GM20431 (cell line): ENCODE measurements around the gene LMNTD1.
"Not testable (repeated sequence)": the region's sequence is repeated elsewhere in the genome, so short reads cannot be mapped to it uniquely, and the experiment has no call there.

Experiments used
- in situ Hi-C: fragments of 300-500 bp; cut with MseI, MboI; formaldehyde crosslinking; loops from one replicate; pipeline ENCODE4 v1.15.0; 2020; ENCODE audit warnings: low sequenced_read_pairs; ENCODE audit not compliant: unreplicated experiment

Gene LMNTD1

DNA sequence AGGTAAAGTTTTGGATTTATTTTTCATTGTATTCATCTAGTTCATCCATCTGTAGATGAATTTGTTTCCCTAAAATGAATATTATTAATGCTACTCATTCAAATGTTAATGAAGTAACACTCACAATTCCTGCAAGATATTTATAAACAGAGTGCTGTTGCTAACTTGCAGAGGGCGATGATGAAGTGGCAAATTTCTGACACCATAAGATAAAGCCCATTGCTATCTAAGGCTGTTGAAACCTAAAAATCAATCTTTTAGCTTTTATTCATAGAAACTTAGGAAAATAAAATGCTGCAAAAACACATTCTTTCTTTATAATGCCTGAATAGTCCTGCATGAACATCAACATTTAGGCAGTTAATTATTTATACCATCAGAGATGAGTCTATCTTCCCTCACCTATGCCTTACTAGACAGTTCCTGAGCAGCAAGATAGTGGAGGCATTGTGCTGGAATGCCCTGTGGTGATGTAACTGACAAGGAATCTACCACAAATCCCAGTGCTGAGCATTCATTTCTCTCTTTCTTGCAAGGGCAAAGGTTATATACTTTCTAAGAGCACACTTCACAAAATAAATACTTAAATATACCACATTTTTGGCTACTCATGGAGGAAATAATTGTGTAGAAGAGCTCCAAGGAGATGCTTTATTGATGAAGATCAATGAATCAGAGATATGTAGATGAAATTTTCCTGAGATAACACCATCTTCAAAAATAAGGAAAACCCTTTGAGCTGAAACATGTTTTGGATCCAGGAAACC lies 57.6 kb downstream of the LMNTD1 start:
- in situ Hi-C loops, result no loop called here

DNA sequence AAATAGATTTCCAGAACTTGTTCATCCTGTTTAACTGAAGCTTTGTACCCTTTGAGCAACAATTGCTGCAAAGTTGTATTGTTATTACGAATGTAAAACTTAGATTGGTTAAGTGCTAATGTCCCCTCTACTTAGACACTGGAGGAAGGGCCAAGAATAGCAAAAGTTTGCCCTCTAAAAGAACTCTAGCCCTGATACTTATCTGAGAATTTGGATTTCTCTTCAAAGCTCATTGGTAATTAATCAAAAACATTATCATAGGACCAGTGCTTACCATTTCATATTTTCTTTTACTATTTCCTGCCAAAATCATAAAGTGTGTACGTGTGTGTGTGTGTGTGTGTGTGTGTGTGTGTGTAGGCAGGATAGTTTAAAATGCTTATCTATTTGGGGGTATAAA lies 58.2 kb downstream of the LMNTD1 start:
- in situ Hi-C loops, result no loop called here

DNA sequence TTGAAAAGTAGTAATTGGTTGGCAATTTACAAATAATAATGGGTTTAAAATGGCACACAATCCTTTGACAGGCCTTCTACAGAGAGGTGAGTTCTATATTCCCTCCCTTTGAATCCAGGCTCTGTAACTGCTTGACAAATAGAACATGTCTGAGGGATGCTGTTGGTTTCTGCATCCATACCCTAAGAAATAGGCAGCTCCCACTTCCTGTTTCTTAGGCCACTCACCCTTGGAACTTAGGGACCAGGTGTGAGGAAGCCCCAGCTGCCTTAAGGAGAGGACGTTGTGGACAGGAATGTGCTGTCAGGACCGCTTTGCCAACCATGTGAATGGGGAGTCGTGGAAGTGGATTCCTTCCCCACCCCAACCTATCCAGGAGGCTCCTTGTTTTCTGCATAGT lies 59.4 kb downstream of the LMNTD1 start:
- in situ Hi-C loops, result no loop called here

DNA sequence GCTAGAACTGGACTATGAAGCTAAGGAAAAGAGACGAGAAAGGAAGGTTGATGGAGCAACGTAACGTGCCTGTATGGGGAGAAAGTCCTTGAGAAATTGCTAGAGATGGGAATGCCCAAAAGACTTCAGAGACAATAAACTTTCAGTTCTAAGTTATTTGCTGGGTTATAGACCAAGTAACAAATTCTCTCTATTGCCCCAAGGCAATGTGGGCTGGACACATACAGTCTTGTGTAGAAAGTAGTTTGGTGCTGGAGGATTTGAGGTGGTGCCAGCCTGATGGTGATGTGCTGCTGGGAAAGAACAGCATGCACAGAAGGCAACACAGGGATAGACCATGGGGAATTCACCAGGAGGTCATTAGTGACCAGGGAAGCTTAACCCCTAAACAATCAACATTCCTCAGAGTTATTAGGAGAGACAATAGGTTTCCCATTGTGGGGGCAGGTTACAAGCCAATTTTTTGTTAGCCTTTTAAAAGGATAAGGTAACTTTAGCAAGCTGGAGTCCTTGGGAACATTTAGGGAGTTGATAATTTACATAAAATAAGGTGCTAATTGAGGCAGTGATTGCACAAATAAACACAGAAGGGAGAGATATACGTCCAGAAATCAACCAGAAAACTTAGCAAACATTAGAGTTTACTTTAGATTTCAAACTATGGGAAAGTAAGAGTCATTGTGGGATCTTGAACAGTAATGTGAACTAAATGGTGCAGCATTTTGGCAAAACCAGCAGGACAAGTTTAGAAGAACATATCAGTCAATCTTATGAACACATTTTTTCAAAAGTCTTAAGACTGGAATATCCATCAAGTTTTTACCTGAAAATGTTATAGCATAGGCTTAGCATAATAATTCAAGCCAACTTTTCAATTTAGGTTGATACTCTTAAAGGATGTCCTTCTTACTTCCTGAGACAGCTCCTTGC lies 61.4 kb downstream of the LMNTD1 start:
- in situ Hi-C loops, result no loop called here

DNA sequence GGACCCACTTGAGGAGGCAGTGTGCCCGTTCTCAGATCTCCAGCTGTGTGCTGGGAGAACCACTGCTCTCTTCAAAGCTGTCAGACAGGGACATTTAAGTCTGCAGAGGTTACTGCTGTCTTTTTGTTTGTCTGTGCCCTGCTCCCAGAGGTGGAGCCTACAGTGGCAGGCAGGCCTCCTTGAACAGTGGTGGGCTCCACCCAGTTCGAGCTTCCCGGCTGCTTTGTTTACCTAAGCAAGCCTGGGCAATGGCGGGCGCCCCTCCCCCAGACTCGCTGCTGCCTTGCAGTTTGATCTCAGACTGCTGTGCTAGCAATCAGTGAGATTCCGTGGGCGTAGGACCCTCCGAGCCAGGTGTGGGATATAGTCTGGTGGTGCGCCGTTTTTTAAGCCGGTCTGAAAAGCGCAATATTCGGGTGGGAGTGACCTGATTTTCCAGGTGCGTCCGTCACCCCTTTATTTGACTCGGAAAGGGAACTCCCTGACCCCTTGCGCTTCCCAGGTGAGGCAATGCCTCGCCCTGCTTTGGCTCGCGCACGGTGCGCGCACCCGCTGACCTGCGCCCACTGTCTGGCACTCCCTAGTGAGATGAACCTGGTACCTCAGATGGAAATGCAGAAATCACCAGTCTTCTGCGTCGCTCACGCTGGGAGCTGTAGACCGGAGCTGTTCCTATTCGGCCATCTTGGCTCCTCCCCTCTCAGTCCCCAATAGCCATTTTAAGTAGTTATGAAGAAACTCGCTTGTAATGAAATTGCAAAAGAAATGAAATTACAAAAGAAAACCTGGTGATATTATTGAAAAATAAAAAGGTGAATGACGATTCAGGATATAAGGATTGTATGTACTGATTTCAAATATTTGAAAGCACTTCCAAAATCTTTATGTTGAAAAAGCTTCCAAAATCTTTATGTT lies 63.9 kb downstream of the LMNTD1 start:
- in situ Hi-C loops, result not testable (repeated sequence)

DNA sequence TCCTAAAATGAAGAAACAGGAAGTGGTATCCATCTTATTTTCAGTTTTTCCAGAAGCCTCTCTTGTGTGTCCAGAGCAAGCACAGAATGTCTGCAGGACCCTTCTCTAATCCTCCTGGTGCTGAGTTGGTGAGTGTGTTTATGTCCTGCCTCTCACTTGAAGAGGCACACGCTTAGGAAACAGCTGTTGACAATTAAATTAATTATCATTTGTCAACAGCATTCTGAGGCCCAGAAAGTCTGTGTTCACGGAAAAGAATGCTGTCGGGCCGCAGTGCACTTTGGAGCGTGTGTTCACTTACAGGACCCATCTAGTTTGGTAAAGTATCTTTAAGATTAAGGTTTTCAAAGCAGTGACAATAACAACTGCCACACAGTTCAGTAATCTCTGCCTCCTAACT lies 70.5 kb downstream of the LMNTD1 start:
- in situ Hi-C loops, result no loop called here

DNA sequence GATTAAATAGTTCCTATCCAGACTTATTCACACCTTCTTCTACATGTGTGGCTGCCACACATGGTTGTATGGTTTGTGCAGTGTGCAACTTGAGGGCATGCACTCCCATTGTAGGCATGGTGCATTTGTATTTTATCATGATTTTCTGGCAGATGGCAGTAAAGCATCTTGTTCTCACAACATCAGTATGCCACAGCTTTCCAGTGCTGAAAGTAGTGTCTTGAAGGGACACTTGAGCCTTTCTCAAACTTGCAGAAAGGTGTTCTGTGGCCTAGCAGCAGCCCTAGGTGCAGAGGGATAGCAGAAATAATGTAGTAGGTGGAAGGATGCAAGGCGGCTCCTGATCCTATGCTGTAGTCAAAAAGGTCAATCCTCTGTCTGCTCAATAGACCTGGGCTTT lies 72.9 kb downstream of the LMNTD1 start:
- in situ Hi-C loops, result no loop called here

DNA sequence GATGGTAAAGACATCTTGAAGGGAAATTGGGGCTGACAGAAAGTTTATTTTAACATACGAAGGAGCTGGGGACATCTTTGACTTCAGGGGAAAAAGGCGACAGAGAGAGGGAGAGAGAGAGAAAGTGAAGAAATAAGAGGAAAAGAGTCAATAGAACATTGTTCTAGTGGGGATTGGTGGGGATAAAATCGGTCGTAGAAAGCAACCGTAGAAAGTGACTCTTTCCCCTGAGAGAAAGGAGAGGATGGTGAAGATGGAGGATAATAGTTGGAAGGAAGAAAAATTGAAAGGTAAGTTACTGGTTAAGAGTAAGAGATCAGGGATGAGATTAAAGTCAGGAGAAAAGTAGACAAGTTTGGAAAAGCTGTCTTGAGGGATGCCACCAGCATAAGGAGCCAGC lies 75.9 kb downstream of the LMNTD1 start:
- in situ Hi-C loops, result no loop called here

DNA sequence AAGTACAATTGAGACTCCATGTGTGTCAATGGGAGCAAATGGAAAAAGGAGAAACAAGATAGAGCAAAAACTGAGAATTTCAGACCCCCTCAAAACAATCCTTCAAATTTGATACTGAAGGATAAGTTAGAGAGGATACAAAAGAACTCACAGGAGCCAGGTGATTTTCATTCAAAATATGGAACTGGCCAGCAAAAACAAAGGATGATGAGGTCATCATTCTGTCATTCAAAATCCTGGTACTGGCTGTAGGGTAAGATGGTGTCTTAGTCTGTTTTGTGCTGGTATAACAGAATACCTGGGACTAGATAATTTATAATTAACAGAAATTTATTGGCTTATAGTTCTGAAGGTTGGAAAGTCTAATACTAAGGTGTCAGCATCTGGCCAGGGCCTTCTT lies 80.6 kb downstream of the LMNTD1 start:
- in situ Hi-C loops, result no loop called here

DNA sequence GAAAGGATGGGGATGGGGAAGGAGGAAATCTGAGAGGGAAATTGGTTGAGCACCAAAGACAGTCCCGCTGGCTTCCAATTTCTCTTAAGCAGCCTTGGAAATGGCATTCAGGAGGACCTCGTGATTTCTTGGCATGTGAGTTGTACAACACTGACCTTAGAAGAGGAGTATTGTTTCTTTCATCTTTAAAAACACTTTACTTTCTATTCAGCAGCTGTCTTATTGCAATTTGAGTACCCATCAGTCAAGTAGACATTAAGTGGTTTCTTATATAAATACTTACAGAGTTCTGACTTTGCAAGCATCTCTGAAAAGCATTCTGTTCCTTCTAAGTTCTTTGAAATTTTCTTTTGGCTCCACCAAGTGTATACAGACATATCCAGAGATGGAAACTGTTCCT lies 83.2 kb downstream of the LMNTD1 start:
- in situ Hi-C loops, result no loop called here

DNA sequence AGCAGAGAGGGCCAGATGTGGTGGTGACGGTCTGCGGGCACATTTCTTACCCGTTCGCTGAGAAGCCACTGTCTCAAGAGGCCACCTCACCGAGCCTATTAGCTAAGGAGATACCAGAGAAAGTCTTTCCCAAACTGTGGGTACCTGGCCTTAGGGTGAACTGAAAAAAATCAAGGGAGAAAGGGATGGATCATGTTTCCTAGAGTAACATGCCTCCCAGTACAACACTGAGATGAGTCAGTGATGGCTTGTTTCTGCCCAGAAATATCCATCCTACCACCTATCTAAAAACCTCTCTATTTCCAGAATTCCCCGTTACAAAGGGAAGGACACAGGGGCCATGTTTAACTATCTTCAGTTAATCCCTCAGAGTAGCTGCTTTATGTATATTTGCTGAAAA lies 83.7 kb downstream of the LMNTD1 start:
- in situ Hi-C loops, result no loop called here

DNA sequence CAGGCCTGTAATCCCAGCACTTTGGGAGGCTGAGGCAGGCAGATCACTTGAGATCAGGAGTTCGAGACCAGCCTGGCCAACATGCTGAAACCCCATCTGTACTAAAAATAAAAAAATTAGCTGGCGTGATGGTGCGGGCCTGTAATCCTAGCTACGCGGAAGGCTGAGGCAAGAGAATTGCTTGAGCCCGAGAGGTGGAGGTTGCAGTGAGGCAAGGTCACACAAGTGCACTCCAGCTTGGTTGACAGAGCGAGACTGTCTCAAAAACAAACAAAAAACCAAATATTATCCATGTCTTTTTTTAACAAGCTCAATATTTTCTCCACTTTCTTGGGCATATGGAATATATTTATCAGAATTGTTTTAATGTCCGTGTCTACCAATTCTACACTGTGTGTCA lies 89.6 kb downstream of the LMNTD1 start:
- in situ Hi-C loops, result no loop called here

DNA sequence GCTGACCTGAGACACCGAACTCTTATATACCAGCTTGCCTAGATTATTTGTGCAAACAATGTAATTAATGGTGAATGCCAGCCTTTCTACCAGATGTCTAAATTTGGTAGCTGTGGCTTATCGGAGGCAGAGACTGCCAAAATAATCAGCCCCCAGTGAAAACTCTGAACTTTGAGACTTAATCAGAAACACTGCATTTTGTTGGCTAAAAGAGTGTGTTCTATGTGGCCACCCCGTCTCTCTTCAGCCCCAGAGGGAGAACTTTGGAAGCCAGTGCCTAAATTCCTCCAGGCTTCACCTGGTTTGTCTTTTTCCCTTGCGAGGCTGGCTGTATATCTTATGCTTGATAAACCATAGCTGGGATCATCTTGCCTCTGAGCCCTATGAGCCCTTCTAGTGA lies 90.1 kb downstream of the LMNTD1 start:
- in situ Hi-C loops, result no loop called here

DNA sequence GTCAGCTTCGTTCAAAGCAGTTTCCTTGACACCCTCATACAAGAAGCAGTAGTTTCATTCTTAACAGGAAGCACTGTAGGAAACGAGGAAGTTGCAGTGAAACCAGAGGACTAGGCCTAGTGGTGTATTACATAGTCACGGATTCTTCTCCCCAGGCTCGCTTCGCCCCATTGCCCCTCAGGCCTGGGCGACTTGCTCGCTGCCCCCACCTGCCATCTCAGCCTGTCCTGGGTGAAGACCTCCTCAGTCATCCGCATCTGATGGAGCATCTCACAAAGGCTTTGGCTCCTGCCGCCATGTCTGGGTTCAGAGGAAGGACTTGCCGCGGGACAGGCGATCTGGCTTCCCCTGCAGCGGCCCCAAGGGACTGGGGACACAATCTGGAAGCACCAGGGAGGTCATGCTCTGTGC lies 93.5 kb downstream of the LMNTD1 start:
- in situ Hi-C loops, result no loop called here

DNA sequence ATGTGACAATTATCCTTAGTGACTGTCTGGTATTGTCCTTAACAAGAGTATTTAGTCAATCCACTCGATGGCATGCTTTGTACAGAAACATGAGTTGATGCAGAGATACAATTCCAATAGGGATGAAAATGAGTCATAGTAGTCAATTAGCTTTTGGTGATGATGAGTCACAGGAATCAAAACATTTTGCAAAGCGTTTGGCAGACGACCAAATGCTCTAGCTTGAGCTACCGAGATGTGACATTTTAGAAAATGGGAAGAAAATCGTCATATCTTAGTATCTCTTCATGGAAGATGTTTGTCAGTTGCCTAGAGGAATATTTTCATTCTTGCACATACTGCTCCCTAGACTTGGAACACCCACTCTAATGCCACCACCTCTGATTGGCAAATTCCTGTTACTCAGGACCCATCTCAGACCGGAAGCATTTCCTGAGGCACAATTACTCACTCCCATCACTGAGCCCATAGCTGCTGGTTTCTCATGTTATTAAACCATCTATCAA lies 95.0 kb downstream of the LMNTD1 start:
- in situ Hi-C loops, result no loop called here

DNA sequence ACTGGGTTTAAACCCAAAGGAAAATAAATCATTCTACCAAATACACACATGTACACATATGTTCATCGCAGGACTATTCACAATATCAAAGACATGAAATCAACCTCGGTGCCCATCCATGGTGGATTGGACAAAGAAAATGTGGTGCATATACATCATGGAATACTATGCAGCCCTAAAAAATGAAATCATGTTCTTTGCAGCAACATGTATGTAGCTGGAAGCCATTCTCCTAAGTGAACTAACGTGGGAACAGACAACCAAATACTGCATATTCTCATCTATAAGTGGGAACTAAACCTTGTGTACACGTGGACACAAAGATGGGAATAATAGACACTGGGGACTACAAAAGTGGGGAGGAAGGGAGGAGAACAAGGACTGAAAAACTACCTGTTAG lies 96.6 kb downstream of the LMNTD1 start:
- in situ Hi-C loops, result no loop called here

DNA sequence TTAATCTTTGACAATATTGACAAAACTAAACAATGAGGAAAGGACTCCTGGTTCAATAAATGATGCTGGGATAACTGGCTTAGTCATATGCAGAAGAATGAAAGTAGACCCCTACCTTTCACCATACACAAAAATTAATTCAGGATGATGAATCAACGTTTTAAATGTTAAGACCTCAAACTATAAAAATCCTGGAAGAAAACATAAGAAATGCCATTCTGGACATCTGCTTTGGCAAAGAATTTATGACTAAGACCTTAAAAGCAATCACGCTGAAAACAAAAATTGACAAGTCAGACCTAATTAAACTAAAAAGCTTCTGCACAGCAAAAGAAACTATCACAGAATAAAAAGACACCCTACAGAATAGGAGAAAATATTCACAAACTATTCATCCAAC lies 97.4 kb downstream of the LMNTD1 start:
- in situ Hi-C loops, result no loop called here

DNA sequence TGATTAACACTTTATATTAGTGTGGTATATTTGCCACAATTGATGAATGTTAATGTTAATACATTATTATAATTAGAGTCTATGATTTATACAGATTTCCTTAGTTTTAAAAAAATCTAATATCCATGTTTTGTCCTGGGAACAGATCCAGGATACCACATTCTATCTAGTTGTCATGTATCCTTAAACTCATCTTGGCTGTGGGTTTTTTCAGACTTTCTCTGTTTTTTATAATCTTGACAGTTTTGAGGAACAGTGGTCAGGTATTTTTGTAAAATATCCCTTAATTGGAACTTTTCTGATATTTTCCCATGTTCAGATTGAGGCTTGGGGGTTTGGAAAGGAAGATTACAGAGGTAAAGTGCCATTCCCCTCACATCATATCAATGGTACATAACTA lies 104.1 kb downstream of the LMNTD1 start:
- in situ Hi-C loops, result loop anchor here (25.0 kb wide), 1 partner anchor 563 kb away; no protein-coding TSS in a partner anchor

DNA sequence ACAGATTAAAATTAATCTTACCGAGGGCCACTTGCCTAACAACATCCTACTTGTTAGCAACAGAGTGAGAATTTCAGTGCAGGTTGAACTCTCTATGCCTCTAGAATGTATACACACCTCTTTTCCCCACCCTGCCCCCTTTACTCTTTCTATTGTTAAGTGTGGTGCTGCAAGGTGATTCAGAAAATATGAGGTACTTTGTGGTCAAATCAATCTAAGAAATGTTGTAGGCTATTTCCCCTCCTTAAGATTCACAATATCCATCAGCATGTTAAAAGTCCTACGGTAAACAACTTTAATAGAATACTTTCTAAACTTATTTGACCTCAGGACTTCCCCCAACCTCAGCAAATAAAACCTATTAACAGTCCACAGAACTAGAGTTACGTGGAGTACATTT lies 106.0 kb downstream of the LMNTD1 start:
- in situ Hi-C loops, result loop anchor here (25.0 kb wide), 1 partner anchor 565 kb away; no protein-coding TSS in a partner anchor

DNA sequence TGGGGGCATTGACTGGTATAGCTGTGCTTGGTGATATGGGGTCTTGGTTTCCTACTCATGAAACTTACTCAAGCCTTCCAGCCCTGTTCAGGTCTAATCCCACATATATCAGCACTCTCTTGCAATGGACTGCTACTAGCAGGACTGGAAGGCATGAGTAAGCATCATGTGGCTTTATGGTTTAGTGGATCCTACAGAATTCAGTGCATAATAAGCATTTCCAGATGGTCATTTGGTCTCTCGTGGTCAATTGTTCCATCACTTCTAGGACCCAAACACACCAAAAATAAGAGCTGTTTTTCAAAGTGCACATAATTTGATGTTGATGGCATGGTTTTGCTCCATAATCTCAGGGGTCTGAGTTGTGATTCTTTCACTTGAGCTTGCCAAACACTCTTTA lies 114.4 kb downstream of the LMNTD1 start:
- in situ Hi-C loops, result loop anchor here (10.0 to 25.0 kb wide), 2 partner anchors 116 to 574 kb away; partner anchors contain the start of gene LMNTD1
